ENCODE data around the gene VAV2. TPM values are rescaled to one million over a fixed set of nuclear protein-coding genes. Genes with fewer than 3 reads are reported as not detected.

Gene VAV2
- total RNA-seq, 1 donor from 2014 or later, result 8.3 TPM

DNA sequence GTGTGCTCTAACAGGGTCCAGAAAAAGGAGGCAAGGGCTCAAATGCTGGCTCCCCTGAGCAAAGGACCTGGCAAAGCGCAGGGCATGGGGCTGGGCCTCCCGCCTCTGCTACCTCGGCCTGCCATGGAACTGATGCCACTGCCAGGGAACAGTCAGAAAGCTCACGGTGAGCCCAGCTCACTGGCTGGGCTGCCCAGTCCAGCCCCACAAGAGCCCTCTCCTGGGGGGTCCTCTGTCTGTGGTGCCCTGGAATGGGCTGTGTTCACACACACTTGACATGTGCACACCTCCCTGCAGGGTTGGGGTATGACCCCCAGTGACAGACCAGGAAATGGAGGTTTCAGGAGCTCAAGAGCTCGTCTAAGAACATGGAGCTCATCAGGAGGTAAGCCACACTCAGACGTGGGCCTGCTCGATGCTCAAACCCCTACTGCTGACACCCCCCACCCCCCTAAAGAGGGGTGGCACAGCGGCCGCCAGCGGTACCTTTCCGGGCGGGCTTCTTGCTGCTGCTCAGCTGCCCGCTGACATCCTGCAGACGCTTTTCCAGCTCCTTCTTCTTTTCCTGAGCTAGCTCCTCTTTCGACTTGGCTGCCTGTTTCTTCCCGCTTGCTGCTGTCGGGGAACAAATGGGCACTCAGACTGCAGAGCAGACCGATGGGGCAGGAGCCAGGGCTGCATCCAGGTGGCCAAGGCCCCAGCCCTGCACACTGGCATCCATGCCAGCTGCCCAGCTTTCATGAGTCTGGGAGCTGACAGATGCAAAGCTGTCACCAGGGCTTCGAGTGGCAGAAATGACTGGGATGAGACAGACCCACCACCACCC, 42.3 kb upstream of the VAV2 start:
- Histone ChIP-seq H3K4me3 (no peak overlapping the region), H3K36me3 (peaks cover 0 to 76% of the 10 kb centered on the region in 2 donors), H3K27me3 (no peaks in the 10 kb centered on the region), H3K4me1 (no peaks in the 10 kb centered on the region), H3K27ac (no peak overlapping the region), H3K9me3 (peaks cover 3% of the 10 kb centered on the region)
- intact Hi-C loops (cut with DNase I), result no loop called here
- TF ChIP-seq POLR2AphosphoS5 (IDR thresholded peaks at IDR 0.05; ENCODE audit: insufficient read depth in 1 of 2, low read depth in 1 of 2), result no peak
- TF ChIP-seq, protein P1, sequence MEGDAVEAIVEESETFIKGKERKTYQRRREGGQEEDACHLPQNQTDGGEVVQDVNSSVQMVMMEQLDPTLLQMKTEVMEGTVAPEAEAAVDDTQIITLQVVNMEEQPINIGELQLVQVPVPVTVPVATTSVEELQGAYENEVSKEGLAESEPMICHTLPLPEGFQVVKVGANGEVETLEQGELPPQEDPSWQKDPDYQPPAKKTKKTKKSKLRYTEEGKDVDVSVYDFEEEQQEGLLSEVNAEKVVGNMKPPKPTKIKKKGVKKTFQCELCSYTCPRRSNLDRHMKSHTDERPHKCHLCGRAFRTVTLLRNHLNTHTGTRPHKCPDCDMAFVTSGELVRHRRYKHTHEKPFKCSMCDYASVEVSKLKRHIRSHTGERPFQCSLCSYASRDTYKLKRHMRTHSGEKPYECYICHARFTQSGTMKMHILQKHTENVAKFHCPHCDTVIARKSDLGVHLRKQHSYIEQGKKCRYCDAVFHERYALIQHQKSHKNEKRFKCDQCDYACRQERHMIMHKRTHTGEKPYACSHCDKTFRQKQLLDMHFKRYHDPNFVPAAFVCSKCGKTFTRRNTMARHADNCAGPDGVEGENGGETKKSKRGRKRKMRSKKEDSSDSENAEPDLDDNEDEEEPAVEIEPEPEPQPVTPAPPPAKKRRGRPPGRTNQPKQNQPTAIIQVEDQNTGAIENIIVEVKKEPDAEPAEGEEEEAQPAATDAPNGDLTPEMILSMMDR (IDR thresholded peaks at IDR 0.05), result no peak
- no peak for TF ChIP-seq POLR2A (IDR thresholded peaks at IDR 0.05)
- no peak for DNase-seq (ENCODE audit: extremely low spot score in 2 of 2)

DNA sequence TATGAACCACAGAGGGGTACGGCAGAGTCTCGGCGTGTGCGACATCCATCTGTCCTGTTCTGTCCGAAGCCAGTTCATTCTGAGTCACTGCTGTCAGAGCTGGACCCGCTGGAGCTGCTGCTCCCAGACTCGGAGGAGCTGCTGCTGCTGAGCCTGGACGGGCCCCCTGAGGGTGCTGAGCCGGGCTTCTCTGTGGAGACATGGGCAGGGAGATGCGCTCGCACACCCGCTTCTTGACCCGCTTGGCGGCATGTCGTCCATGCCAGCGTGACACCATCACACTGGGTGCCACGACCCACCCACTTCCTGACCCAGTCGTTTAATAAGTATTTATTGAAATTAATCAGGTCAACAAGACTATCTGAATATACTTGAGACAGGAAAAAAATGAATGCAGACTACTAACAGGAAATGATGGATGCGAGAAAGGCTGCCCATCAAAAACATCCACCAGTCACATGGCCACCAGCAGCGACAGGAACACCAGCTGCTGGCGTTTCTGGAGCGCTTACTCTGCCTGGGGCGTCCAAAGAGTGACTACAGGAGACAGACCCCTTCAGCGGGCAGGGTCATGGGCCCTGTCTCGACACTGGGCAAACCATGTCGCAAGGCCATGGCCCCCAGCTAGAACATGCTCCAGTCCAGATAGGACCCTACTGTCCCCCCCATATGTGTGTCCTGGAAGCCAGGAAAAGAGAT, 41.5 kb upstream of the VAV2 start:
- H3K27ac ChIP-seq, result no peak overlapping the region
- intact Hi-C loops (cut with DNase I), result no loop called here
- peaks cover 0 to 72% of the 10 kb centered on the region in 2 donors for H3K36me3 ChIP-seq
- H3K27me3 ChIP-seq, result no peaks in the 10 kb centered on the region
- no peak for TF ChIP-seq POLR2AphosphoS5 (IDR thresholded peaks at IDR 0.05; ENCODE audit: insufficient read depth in 1 of 2, low read depth in 1 of 2)
- TF ChIP-seq POLR2A (IDR thresholded peaks at IDR 0.05), result no peak
- TF ChIP-seq, protein P1 (IDR thresholded peaks at IDR 0.05), result no peak
- DNase-seq (ENCODE audit: extremely low spot score in 2 of 2), result no peak
- no peaks in the 10 kb centered on the region for H3K4me1 ChIP-seq
- no peak overlapping the region for H3K4me3 ChIP-seq
- peaks cover 3% of the 10 kb centered on the region for H3K9me3 ChIP-seq

DNA sequence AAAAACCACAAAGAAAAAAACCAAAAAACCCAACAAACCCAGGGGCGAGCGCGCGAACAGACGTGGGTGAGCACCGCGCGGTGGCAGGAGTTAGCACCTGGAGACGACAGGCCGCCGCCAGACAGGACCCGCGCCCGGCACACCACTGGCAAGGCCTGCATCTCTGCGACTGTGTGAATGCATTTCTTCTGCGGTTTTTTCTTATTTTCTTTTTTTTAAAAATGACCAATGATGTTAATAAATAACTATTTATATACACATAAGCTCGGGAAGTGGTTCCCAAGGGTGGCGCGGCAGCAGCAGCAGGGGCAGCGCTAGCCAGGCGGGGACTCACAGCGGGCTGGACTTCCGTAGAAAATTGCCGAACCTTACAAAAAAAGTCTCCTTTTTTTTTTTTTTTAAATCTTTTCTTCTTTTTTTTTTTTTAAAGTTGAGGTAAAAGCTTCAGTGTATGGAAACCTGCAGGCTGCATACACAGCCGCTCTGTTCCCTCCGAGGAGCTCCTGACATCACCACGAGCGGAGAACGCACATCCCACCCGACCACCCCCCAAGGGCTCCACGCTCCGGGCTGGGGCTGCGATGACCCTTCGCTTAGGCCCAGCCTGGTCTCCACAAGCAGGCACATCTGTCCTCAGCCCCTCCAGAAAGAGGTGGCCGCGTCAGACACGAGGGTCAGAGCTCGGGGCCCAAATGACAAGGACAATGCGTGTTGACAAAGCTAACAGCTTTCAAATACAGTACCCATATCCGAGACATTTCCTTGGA, 40.5 kb upstream of the VAV2 start:
- H3K27me3 ChIP-seq, result no peaks in the 10 kb centered on the region
- no peak for DNase-seq (ENCODE audit: extremely low spot score in 2 of 2)
- no peaks in the 10 kb centered on the region for H3K9me3 ChIP-seq
- H3K4me3 ChIP-seq, result no peak overlapping the region
- peaks cover 0 to 62% of the 10 kb centered on the region in 2 donors for H3K36me3 ChIP-seq
- no peak overlapping the region for H3K27ac ChIP-seq
- TF ChIP-seq, protein P1 (IDR thresholded peaks at IDR 0.05), result no peak
- no peak for TF ChIP-seq POLR2AphosphoS5 (IDR thresholded peaks at IDR 0.05; ENCODE audit: insufficient read depth in 1 of 2, low read depth in 1 of 2)
- no peaks in the 10 kb centered on the region for H3K4me1 ChIP-seq
- intact Hi-C loops (cut with DNase I), result no loop called here

DNA sequence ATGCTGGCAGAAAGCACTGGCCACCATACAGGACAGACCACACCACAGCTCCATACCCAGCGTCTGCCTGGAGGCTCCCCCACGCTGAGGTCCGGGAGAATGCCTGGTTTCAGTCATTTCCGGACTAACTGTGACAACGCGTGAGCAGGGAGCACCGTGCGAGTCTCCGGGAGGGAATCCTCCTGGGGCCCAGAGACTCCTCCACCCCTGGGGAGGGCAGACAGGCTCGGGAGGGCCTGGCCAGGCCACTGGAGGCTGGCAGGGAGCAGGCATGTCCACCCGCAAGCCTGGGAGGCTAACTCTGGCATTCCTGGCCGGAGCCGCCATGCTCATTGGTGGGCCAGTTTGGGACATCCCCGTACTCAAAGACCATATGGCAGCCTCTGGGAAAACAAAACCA, 39.7 kb upstream of the VAV2 start:
- TF ChIP-seq, protein P1 (IDR thresholded peaks at IDR 0.05), result no peak
- TF ChIP-seq POLR2A (IDR thresholded peaks at IDR 0.05) (no peak), POLR2AphosphoS5 (IDR thresholded peaks at IDR 0.05; ENCODE audit: insufficient read depth in 1 of 2, low read depth in 1 of 2) (no peak)
- peaks cover 4% of the 10 kb centered on the region for H3K4me1 ChIP-seq
- no peak overlapping the region for H3K4me3 ChIP-seq
- no peaks in the 10 kb centered on the region for H3K27me3 ChIP-seq
- intact Hi-C loops (cut with DNase I), result no loop called here
- DNase-seq (ENCODE audit: extremely low spot score in 2 of 2), result no peak
- peaks cover 0 to 56% of the 10 kb centered on the region in 2 donors for H3K36me3 ChIP-seq
- no peaks in the 10 kb centered on the region for H3K9me3 ChIP-seq
- no peak overlapping the region for H3K27ac ChIP-seq
